Suprapubic skin (tissue), 3 donors: ENCODE data around the gene TMEM256.

Experiments
- POLR2AphosphoS5 ChIP-seq, 3 donors: sonication (generic); formaldehyde crosslinking; IDR thresholded peaks; one replicate each; pipeline ENCODE4 v1.6.1; 2017; ENCODE audit warnings: antibody characterized with exemption in 3 of 3
- TF ChIP-seq, protein P1 (sequence below), 2 donors: fragments of 200-600 bp in 1 of 2; fragments of 450-650 bp in 1 of 2; sonication (generic) in 1 of 2; IDR thresholded peaks; one replicate each; pipeline ENCODE4 v1.5.1; 2016 to 2019; ENCODE audit warnings: antibody characterized with exemption in 2 of 2, mild to moderate bottlenecking in 1 of 2, moderate library complexity in 1 of 2

DNA sequence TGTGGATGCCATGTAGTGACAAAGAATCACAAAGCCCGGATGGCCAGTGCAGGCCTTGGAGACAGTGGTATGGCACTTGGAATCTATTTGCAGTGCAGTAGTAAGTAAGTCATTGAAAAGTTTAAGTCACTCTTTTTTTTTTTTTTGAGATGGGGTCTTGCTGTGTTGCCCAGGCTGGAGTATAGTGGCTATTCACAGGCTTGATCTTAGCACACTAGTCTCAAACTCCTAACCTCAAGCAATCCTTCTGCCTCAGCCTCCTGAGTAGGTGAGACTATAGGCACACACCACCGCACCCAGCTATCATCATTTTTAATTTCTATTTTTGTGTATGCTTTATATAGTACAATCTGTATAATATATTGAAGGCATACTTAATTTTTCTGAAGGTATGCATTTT lies 5.3 kb downstream of the TMEM256 start:
- no peak for TF ChIP-seq POLR2AphosphoS5 (IDR thresholded peaks at IDR 0.05)
- TF ChIP-seq, protein P1, sequence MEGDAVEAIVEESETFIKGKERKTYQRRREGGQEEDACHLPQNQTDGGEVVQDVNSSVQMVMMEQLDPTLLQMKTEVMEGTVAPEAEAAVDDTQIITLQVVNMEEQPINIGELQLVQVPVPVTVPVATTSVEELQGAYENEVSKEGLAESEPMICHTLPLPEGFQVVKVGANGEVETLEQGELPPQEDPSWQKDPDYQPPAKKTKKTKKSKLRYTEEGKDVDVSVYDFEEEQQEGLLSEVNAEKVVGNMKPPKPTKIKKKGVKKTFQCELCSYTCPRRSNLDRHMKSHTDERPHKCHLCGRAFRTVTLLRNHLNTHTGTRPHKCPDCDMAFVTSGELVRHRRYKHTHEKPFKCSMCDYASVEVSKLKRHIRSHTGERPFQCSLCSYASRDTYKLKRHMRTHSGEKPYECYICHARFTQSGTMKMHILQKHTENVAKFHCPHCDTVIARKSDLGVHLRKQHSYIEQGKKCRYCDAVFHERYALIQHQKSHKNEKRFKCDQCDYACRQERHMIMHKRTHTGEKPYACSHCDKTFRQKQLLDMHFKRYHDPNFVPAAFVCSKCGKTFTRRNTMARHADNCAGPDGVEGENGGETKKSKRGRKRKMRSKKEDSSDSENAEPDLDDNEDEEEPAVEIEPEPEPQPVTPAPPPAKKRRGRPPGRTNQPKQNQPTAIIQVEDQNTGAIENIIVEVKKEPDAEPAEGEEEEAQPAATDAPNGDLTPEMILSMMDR (IDR thresholded peaks at IDR 0.05) = no peak
